AG04449 (cell line): ENCODE data around the gene ACTL9.

ENCODE experiments used
- CTCF ChIA-PET: fragments of 350-600 bp; formaldehyde crosslinking; extraction: SDS; loops from one replicate; lab custom pipeline; 2021; ENCODE audit warnings: antibody characterized with exemption; lab: Yijun Ruan, JAX
- POLR2A ChIA-PET: fragments of 400-600, 350-600 bp; formaldehyde crosslinking; extraction: SDS; loops from one replicate; lab custom pipeline; 2020; ENCODE audit warnings: antibody characterized with exemption, inconsistent platforms; lab: Yijun Ruan, JAX
- DNase-seq: peaks from one replicate; pipeline ENCODE4 v3.0.0-alpha.2; 2010; ENCODE audit warnings: low read depth, low spot score
- H3K4me3 ChIP-seq: 2 replicates; pipeline ENCODE4 v1.5.1; 2011; ENCODE audit warnings: low read depth, mild to moderate bottlenecking, control low read depth, low read length
- TF ChIP-seq, protein P1 (sequence below): IDR thresholded peaks from one replicate; pipeline ENCODE4 v1.5.1; 2011; ENCODE audit warnings: mild to moderate bottlenecking, moderate library complexity, low read length, control low read depth, inconsistent platforms; ENCODE audit not compliant: insufficient read depth; ENCODE audit errors: missing control alignments

The ACTL9 gene

DNA sequence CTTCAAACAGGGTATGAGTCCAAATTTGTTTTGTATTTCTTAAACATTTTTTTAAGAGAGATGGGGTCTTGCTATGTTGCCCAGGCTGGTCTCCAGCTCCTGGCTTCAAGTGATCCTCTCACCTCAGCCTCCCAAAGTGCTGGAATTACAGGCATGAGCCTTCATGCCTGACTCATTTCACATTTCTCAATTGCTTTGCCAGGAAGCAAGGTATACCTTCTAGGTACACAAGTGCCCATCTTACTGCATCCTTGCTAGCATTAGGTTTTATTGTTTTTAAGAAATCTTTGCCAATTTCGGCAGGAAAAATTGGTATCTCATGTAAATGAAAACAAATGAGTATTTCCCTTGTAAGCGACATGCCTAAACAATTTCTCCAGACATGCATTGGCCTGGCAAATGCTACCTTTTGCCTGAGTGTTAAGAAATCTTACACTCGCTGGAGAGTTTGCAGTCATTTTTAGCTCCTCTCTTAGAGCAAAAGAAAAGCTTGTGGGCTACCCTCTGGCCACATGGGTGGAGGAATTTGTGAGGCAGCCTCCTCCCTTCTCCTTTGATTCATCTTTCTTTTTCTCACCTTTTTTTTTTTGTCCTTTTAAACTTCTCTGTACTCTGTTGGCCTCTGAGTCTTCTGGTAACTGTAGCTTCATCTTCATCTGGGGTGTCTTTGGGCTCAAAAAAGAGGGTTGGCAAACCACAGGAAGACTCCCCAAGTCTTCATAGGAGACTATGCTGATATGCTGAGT lies 33.0 kb downstream of the ACTL9 start:
- H3K4me3 ChIP-seq: no peak overlapping the region
- TF ChIP-seq, protein P1, sequence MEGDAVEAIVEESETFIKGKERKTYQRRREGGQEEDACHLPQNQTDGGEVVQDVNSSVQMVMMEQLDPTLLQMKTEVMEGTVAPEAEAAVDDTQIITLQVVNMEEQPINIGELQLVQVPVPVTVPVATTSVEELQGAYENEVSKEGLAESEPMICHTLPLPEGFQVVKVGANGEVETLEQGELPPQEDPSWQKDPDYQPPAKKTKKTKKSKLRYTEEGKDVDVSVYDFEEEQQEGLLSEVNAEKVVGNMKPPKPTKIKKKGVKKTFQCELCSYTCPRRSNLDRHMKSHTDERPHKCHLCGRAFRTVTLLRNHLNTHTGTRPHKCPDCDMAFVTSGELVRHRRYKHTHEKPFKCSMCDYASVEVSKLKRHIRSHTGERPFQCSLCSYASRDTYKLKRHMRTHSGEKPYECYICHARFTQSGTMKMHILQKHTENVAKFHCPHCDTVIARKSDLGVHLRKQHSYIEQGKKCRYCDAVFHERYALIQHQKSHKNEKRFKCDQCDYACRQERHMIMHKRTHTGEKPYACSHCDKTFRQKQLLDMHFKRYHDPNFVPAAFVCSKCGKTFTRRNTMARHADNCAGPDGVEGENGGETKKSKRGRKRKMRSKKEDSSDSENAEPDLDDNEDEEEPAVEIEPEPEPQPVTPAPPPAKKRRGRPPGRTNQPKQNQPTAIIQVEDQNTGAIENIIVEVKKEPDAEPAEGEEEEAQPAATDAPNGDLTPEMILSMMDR: no peak
- DNase-seq: no peak
- POLR2A ChIA-PET: no interaction called here
- CTCF ChIA-PET: interaction anchor here (1.7 kb wide), 1 partner anchor 11 kb away, joined by 9 read pairs; no protein-coding TSS in a partner anchor

GRCh38 chr19:8664671-8665057 lies 33.9 kb downstream of the ACTL9 start:
- ChIA-PET CTCF (interaction anchor here (1.7 kb wide), 1 partner anchor 10 kb away, joined by 9 read pairs; no protein-coding TSS in a partner anchor), POLR2A (no interaction called here)
- no peak overlapping the region for H3K4me3 ChIP-seq
- TF ChIP-seq, protein P1: no peak
- no peak for DNase-seq

GRCh38 chr19:8663920-8664670 lies 34.5 kb downstream of the ACTL9 start:
- H3K4me3 ChIP-seq: no peak overlapping the region
- DNase-seq: no peak
- ChIA-PET POLR2A (no interaction called here), CTCF (interaction anchor here (1.7 kb wide), 2 partner anchors 10 kb away, joined by 6 to 9 read pairs; no protein-coding TSS in a partner anchor)
- TF ChIP-seq, protein P1: no peak

DNA sequence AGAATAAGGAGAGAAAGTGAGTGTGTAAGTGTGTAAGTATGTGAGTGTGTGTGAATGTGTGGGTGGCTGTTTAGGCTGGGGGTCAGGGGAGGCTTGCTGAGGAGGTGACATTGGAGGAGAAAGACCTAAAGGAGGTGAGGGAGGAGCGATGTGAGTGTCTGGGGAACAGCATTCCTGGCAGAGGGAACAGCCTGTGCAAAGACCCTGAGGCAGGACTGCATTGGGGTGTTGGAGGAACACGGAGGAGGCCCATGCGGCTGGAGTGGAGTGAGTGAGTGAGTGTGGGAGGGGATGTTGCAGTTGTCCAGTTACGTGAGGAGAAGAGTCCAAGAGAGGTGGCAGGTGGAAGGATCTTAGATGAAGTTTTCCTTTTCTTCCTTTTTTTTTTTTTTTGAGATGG lies 36.3 kb downstream of the ACTL9 start:
- TF ChIP-seq, protein P1: no peak
- no peak for DNase-seq
- H3K4me3 ChIP-seq: no peak overlapping the region
- CTCF ChIA-PET: no interaction called here
- POLR2A ChIA-PET: no interaction called here

- no peak for DNase-seq
- H3K4me3 ChIP-seq: no peak overlapping the region
- CTCF ChIA-PET: interaction anchor here (0.6 to 1.4 kb wide), 2 partner anchors 79 to 225 kb away, joined by 3 to 4 read pairs; no protein-coding TSS in a partner anchor
- POLR2A ChIA-PET: no interaction called here
- TF ChIP-seq, protein P1: no peak
These were observed 38.7 kb downstream of the ACTL9 start for GRCh38 chr19:8659905-8660304.

DNA sequence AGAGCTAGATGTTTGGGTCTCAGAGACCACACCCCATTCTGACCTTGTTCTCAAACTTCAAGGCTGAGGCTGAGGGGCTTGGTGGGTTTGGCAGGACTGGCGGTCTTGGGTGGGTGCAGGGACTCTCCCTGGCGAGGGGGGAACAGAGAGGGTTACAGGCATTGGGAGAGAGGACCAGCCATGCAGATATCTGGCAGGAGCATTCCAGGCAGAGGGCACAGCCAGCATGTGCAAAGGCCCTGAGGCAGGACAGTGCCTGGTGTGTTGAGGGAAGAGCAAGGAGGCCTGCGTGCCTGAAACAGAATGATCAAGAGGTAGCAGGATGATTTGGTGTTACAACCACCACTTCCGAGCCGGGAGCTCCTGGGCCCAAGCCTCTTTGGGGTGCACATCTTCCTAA lies 40.7 kb downstream of the ACTL9 start:
- TF ChIP-seq, protein P1: no peak
- no peak overlapping the region for H3K4me3 ChIP-seq
- DNase-seq: no peak
- POLR2A ChIA-PET: no interaction called here
- CTCF ChIA-PET: no interaction called here
